SKM-1 (cell line): ENCODE data around the gene KREMEN1.

Experiments
- DNase-seq: peaks from one replicate; lab custom pipeline; 2025; ENCODE audit not compliant: unreplicated experiment; lab: John Stamatoyannopoulos, UW

Gene KREMEN1

DNA sequence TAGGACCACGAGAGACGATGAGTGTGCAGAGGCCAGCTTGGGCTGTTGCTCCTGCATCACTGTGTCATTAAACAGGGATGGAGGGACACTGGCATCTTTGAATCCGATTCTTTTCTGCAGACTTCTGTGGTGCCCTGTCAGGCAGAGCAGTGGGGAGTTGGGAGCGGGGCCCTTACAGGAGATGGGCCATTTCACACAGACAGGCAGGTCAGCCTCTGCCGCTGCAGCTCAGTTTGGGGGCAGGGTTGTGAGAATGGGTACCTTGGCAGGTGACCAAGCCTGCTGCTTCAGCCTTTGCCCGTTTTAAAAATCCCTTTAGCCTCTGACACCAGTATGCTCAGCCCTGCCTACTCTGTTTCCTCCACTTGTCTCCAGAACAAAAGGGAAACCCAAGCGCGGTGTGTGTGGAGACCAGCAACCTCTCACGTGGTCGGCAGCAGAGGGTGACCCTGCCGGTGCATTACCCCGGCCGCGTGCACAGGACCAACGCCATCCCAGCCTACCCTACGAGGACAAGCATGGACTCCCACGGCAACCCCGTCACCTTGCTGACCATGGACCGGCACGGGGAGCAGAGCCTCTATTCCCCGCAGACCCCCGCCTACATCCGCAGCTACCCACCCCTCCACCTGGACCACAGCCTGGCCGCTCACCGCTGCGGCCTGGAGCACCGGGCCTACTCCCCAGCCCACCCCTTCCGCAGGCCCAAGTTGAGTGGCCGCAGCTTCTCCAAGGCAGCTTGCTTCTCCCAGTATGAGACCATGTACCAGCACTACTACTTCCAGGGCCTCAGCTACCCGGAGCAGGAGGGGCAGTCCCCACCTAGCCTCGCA lies 23.8 kb upstream of the KREMEN1 start:
- DNase-seq = no peak

DNA sequence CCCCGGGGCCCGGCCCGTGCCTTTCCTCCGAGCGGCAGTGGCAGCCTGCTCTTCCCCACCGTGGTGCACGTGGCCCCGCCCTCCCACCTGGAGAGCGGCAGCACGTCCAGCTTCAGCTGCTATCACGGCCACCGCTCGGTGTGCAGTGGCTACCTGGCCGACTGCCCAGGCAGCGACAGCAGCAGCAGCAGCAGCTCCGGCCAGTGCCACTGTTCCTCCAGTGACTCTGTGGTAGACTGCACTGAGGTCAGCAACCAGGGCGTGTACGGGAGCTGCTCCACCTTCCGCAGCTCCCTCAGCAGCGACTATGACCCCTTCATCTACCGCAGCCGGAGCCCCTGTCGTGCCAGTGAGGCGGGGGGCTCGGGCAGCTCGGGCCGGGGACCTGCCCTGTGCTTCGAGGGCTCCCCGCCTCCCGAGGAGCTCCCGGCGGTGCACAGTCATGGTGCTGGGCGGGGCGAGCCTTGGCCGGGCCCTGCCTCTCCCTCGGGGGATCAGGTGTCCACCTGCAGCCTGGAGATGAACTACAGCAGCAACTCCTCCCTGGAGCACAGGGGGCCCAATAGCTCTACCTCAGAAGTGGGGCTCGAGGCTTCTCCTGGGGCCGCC lies 23.1 kb upstream of the KREMEN1 start:
- no peak for DNase-seq

DNA sequence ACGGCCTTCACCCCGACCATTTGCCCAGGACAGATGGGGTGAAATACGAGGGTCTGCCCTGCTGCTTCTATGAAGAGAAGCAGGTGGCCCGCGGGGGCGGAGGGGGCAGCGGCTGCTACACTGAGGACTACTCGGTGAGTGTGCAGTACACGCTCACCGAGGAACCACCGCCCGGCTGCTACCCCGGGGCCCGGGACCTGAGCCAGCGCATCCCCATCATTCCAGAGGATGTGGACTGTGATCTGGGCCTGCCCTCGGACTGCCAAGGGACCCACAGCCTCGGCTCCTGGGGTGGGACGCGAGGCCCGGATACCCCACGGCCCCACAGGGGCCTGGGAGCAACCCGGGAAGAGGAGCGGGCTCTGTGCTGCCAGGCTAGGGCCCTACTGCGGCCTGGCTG lies 22.4 kb upstream of the KREMEN1 start:
- DNase-seq = no peak

DNA sequence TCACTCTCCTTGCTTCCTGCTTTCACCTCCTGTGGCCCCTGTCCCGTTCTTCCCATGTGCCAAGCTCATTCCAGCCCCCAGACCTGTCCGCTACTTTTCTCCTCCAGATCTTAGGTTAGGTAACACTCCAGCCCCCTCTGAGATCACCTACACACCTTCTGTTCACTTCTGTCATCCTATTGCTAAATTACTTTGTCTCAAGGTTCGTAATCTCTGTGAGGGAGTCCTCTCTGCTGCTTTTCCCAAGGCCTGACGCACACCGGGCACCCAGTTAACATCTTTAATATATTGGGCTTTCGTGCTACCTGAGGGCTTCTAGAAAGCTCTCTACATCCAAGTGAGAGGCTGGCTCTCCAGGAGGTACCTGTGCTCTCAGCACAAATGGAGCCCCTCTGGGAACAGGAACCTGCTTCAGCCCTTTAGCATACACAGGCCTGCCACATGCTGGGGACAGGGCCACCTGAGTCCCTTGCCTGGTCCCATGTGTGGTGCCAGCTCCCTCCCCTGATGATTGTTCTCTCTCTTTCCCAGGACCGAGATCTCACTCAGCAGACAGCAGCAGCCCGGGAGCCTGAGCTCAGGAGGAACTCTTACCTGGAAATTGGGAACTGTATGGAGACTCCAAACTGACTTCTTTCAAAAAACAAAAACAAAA lies 19.7 kb upstream of the KREMEN1 start:
- no peak for DNase-seq

DNA sequence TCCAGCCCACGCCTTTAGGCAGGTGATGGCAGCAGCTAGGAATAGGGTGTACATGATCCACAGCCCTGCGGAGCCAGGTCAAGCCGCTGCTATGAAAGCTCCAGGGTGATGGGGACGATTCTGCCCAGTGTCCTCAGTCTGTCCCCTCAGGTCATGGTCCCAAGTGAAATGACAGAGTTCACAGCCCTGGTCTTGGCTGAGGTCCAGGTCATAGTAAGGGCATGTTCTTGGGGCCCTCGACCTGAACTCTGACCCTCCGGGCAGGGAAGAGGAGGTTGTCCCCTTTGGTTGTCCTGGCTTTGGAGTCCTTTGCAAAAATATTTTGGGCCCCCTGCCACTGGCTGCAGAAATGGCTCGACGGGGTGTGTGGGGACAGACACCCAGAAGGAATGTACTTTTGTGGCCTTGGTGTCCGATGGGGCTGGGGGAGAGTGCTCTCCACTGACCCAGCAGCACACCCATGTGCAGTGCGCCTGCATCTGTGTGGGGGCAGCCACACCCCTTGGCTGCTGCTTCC lies 18.5 kb upstream of the KREMEN1 start:
- DNase-seq = no peak

DNA sequence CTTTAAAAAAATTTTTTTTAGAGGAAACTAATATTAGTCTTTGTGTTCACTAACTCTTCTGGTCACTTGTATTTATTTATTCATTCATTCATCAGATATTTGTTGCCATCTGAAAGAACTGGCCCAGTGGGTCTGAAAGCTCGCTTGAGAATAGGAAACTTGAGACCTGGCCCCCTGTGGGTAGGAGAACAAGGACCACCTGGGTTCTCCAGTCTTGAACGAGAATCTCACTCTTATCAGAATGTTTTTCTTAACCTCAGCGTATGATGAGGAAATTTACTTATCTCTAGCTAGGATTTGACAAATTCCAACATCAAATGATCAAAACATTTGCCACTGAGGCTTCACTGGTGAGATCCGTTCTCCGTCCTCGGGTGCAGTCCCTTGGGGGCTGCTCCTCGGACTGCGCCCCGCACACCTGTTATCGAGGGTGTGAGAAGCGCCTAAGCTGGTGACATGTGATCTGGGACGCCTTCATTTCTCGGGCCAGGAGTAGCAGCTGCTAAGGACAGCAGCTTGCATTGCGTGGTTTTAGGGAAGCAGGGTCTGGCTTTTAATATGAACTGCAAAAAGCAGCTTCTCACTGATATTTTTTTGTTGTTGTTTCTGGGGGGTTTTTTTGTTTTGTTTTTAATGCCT lies 17.5 kb upstream of the KREMEN1 start:
- DNase-seq = no peak

DNA sequence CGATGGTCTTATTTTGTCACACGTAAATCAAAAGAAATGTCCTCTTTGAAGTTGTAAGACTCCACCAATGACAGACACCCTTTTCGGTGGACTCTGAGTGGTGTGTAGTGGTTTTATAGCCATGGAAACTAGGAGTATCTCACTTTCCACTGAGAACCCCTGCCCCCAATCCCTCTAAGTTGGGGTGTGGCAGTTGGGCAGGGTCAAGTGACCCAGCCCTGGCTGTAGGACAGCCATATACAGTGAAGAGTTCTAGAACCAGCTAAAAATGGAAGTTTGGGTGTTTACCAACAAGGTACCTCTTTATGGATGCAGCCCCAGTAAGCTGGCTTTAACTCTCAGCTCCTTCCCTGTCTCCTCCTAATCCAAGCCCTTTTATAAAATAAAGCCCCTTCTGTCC lies 16.4 kb upstream of the KREMEN1 start:
- DNase-seq = no peak

DNA sequence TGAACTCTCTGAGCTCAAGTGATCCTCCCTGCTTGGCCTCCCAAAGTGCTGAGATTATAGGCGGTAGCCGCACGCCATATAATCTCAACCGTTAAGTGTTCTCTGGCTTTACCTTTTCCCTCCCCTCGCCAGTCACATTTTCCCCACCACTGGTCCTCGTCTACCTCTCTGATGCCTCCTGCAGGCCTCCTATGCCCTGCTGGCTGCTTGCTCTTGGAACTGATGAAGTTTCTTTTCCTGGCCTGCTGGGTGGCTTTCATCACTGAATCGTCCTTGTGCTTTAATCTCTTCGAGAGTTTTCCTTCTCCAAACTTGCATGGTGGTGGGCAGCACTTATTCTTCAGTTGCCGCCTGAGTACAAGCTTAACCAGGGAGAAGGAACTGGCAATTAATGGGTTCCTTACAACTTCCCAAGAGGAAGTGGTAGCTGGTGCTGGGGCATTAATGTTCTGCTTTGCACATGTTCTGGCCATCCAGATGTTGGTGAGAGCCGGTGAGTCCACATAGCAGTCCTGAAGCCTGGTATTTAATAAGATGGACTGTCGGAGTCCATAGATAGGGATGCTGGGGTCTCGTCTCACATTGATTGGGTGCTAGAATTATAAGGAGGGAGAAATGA lies 12.5 kb upstream of the KREMEN1 start:
- DNase-seq = no peak

DNA sequence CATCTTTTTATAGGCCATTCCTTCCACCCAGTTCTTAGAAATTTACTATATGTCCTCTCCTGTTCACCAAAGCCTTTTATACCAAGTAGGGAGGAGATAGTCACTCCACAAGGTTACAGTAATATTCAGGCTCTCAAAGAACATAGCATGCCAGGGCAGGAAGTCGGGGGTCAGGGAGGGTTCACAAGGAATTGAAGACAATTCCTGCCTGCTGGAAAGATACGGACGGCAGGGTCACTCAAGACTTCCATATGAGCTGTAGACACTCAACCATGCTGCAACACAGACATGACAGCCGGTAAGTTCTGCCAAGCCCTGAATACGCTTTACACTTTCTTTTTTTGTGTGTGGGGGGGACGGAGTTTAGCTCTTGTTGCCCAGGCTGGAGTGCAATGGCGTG lies 11.9 kb upstream of the KREMEN1 start:
- DNase-seq = no peak

DNA sequence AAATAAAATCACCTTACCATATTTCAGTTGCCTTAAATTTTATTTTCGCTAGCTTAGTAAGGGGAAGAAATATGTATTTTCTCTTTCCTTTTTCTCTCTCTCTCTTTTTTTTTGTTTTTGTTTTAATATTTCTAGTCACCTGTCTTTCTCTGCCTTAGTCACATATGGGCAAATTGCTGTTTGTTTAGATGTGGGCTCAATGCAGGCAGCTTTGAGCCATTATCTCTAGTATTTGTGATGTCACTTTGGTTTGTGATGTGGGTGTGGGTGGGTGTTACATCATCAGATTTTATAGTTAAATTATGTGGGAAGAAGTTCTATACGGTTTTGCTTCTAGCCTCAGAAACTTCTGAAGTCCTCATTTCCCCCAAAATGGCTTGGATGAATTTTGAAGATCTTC lies 11.1 kb upstream of the KREMEN1 start, which contains the start of gene C22orf31:
Gene C22orf31 (minus strand): TSS at position 59 of the 400 bp plus-strand sequence. CDS start 39 bp downstream, at position 20.
- no peak for DNase-seq

DNA sequence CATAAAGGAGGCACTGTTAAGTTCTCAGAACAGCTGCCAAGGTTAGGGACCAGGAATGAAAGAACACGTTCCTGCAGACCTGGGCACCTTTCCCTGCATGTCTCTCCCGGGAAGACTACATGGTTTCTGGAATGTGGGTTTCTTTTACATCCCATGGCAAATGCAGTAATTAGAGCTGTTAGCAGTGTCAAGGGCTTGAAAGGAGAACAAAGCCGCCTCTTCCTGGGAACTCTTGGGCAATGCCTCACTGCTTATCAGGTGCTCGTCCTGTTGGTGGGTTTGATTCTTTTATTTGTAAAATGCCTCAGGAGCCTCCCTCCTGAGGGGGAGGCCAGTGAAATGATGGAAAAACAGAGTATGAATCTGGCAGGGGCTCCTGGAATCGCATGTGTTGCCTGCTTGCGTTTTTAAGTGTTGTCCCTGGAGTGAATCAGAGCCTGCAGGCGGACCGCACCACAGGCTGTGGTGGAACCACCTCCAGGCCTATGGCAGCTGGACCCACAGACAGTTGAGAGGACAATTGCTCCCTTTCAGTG lies 10.5 kb upstream of the KREMEN1 start:
- DNase-seq = no peak

DNA sequence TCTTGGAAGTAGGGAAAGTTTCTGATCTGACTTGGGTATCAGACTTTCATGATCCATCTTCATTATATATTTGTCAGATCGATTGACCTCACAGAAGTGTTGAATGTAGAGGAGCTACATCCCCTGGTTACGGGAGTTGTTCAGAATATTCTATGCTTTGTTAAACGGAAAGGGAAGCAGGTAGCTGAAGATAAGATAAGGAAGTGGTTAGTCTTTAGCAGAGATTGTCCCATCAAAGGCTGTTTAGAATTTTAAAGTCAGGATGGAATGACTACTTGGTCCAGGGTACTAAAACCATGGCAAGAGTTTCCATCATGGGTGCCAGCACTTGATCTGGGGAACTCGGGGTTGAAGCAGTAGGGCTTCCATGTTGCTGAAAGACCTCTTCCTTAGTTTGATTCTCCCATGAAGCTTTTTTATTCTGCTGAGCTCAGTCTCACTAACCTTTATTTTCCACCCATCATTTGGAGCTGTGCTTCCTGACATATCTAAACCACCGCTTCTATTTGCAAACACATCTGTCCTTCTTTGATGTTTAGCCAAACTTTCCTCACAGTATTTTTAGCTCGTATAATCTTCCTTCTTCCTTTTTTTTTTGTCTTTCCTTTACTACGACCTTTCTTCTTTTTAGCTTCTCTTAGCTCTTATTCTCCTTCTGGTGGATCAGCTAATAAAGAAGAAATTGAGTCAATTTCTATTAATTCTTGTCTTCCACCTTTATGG lies 7.2 kb upstream of the KREMEN1 start:
- DNase-seq = no peak

DNA sequence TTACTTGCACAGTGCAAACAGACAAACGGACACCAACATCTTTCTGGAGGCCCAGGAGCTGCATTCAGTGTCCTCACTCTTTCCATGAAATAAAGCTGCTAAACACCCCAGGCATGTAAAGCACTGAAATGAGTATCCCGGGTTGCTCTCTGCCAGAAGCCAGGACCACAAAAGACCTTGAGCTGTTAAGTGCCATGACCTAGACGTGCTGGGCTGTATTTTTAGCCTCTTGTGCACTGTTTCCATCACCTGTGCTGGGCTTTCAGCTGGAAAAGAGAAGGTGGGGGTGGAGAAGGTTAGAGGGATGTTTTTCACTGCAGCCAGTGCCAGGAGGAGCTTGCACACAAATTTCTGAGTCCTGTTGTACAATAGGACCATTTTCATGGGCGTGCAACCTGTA lies 3.4 kb upstream of the KREMEN1 start:
- no peak for DNase-seq

DNA sequence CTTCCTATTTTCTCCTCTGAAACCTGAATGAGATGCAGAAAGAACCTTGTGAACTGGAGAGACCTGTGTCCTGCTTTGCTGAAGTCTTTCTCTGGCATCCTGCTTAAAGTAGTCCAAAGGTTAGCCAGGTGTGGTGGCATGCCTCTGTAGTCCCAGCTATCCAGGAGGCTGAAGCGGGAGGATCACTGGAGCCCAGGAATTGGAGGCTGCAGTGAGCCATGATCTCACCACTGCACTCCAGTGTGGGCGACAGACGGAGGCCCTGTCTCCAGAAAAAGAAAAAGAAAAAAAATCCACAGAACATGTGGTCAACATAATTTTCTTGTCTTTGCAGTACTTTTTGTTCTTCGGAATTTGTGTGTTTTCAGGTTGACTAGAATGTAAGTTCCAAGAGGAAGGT lies 2.3 kb upstream of the KREMEN1 start:
- DNase-seq = no peak

DNA sequence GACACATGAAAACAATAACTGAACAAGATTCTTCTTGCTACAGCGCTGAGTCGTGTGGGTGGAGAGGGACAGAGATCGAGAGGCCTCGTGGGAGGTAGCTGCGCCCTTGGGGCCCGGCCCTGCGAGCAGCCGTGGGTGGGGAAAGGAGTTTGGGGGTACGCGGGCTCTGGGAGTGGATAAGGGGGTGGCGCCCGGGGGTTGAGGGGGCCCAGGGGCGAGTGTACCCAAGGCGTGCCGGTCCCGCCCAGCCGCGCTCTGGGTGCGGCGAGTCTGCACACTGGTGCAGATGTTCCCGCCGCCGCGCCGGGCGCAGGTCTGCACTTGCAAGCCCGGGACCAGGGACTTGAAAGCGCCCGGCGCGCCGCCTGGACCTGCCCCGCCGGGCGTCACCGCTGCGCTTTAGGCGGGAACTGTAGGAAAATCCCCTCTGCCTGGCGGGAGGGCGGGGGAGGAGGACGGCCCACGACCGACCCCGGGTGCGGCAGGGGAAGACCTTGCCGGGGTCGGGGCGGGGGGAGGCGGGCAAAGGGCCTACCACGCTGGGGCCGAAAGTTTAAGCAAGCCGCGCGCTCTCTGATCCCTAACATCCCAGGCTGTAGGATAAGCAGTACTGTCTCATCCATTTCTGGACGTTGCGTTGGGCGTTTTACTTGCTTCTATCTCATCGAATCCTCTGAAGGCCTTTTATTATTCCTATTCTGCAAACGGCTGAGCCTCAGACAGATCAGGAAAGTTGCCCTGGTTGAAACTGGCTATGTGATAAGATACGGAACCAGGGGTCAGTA lies 1.4 kb upstream of the KREMEN1 start:
- no peak for DNase-seq

DNA sequence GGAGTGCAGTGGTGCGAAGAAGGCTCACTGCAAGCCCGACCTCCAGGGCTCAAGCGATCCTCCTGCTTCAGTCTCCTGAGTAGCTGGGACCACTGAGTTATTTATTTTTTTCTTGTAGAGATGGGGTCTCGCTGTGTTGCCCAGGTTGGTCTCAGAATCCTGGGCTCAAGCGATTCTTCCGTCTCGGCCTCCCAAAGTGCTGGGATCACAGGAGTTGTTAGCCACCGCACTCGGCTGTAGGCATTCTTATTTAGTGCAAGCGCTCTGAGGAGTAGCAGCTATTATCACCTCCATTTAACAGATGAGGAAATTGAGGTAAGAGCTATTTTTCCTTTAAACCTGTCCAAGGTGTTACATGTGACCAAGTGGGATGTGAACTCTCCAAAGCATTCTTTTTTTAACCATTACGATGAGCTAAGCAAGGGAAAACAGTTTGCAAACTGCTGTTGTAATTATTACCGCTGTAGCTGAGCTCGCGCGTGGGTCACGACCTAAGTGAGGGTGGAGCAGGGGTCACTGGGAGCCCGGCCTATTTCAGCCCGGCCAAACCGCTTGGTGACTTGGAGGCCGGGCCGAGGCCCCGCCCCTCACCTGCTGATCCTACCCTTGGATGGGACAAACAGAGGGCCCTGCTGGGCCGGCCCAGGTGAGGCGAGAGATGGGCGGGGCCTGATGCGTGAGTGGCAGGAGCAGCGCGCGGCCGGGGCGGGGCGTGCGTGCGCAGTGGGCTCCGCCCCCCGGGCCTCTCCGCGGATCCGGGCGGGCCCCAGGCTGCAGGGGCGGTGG lies 449 bp upstream of the KREMEN1 start:
- DNase-seq = peak; percentile 29

DNA sequence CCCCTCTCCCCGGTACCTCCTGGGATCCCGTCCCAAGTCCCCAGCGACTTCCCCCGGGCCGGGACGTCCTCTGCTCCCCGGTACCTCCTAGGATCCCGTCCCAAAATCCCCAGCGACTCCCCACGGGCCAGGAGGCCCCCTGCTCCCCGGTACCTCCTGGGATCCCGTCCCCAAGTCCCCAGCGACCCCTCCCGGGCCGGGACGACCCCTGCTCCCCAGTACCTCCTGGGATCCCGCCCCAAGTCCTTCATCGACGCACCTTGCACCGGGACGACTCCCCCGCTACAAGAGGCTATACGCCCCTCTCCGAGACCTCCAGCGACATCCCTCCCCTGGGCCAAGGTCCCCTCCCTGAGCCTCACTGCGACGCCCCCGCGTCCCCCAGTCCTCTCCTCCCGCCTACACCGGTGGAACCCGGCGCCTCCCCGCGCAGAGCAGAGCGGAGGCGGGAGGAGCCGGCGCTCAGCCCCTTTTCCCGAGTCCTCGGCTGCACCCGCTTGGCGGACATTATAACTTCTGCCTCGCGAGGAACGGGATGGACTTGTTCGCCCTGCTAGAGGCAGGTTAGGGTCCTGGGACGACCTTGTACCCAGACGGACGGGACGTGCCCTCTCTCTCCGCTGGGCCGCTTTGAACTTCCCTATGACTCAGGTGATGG lies 912 bp downstream of the KREMEN1 start:
- DNase-seq = no peak

DNA sequence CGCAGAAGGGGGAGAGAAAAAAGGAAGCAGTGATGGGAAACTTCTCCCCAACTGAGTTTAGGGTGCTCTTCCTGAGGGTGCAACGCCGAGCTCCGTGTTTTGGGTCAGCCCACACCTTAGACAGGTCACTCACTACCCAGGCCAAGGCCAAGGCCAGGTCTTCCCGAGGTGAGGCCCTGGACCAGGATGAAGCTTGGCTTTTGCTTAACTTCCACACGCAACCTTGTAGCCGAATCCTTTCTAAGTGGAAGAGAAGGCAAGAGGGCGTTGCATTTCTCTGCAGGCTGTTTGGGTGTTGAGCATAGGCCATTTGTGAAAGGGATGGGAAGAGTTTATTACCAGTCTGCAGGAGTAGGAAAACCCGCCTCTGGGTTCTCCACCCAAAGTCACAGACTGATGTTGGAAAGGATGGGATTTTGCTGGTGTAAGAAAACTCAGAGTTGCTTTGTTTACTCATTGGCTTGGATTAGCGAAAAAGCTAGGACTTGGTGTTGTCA lies 1.5 kb downstream of the KREMEN1 start:
- DNase-seq = no peak
